Ovary (tissue), 3 donors: ENCODE data around the gene ARSG.
"Not testable (repeated sequence)": the region's sequence is repeated elsewhere in the genome, so short reads cannot be mapped to it uniquely, and the experiment has no call there.

Experiments used
- POLR2A ChIP-seq: fragments of 450-650 bp; IDR thresholded peaks from one replicate; pipeline ENCODE4 v1.6.1; 2017; ENCODE audit warnings: antibody characterized with exemption, mild to moderate bottlenecking, moderate library complexity
- TF ChIP-seq, protein P1 (sequence below), 3 donors: fragments of 450-650 bp in 2 of 3; fragments of 200-600 bp in 1 of 3; IDR thresholded peaks; one replicate each; pipeline versions ENCODE4 v1.5.1 to v1.8.0; 2016 to 2022; ENCODE audit warnings: antibody characterized with exemption in 3 of 3, mild to moderate bottlenecking in 1 of 3
- donor health status: DM: no; HTN: no; CAD: no.

DNA sequence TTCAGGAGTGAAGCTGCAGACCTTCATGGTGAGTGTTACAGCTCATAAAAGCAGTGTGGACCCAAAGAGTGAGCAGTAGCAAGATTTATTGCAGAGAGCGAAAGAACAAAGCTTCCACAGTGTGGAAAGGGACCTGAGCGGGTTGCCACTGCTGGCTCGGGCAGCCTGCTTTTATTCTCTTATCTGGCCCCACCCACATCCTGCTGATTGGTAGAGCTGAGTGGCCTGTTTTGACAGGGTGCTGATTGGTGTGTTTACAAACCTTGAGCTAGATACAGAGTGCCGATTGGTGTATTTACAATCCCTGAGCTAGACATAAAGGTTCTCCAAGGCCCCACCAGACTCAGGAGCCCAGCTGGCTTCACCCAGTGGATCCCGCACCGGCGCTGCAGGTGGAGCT is 17.2 kb downstream of the ARSG start:
- TF ChIP-seq, protein P1, sequence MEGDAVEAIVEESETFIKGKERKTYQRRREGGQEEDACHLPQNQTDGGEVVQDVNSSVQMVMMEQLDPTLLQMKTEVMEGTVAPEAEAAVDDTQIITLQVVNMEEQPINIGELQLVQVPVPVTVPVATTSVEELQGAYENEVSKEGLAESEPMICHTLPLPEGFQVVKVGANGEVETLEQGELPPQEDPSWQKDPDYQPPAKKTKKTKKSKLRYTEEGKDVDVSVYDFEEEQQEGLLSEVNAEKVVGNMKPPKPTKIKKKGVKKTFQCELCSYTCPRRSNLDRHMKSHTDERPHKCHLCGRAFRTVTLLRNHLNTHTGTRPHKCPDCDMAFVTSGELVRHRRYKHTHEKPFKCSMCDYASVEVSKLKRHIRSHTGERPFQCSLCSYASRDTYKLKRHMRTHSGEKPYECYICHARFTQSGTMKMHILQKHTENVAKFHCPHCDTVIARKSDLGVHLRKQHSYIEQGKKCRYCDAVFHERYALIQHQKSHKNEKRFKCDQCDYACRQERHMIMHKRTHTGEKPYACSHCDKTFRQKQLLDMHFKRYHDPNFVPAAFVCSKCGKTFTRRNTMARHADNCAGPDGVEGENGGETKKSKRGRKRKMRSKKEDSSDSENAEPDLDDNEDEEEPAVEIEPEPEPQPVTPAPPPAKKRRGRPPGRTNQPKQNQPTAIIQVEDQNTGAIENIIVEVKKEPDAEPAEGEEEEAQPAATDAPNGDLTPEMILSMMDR (IDR thresholded peaks at IDR 0.05), result not testable (repeated sequence)
- TF ChIP-seq POLR2A, result not testable (repeated sequence)
